Measurements from ENCODE around the gene BORCS6.

The BORCS6 gene

DNA sequence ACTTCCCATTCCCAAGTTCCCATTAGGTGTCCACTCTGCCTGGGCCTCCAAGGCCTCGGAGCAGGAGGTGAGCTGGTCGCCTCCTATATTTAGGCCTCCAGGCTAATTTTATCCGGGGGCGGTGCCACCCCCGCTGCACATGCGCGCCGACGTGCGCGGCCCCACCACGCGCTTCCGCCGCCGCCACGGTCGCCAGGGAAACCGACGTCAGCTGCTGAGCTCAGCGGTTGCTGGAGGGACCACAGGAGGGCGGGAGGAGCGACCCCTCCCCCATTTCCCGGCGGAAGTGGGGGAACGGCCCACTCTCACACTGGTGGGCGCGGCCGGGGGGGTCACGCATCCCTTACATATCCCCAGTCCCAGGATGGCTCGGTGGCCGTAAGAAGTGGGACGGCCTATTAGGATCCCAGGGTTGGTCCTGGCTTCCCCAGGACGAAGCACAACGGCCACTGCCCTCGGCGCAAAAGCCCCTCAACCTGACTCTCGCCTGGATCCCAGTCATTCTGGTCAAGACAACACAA lies 38.8 kb downstream of the BORCS6 start:
- in situ Hi-C loops (cut with HindIII; ENCODE audit: low pct_ligation_motif_present, low sequenced_read_pairs): no loop called here
- H3K27ac ChIP-seq: peak overlapping the region; percentile 99
- H3K4me3 ChIP-seq (ENCODE audit: low read depth, low read length): peak overlapping the region; percentile 99
- no peaks in the 10 kb centered on the region for H3K27me3 ChIP-seq (replicated peaks)
- DNase-seq: peak; percentile 92
- no peak for TF ChIP-seq CTCF (IDR thresholded peaks at IDR 0.05; ENCODE audit: low read depth, low read length, missing control alignments)
- H3K36me3 ChIP-seq (replicated peaks): peaks cover 43% of the 10 kb centered on the region

DNA sequence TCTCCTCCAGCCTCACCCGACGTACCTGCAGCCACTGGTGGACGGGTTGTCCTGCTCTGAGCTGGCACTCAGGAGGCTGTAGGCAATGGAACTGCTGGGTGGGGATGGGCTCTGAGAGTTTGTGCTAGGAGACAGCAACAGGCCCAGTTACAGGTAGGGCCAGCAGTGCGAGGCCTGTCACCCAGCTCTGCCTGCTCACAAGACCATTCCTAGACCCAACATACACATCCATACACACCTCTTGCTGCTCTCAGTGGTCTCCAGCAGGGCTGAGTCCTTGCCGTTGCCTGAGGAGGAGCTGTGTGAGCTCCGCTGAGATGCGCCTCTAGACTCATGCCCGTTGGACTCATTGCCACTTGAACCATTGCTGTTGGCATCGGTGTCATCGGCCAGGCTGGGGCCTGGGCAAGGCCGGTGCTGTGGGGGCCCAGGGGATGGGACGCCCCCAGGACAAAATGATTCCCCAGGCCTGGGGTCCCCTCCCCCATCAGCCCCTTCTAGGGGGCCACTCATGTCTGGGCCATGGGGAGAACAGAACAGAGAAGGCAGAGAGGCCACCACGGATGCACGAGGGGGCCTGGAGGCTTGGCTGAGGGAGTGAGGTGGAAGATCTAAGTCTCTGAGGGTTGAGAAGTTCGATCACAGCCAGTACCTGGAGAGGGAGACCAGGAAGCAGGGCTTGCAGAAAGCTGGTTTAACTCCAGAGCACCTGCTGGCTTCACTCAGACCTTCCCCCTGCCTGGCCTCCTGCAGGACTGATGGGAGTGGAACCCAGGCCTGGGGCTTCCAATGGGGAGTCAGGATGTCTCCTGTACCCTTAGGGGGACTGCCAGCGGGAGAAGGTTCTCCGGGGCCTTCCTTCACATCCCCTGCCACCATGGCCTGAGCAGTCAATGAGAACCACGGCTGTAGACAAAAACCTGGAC lies 39.5 kb downstream of the BORCS6 start:
- Histone ChIP-seq H3K27me3 (replicated peaks) (no peaks in the 10 kb centered on the region), H3K4me3 (ENCODE audit: low read depth, low read length) (peak overlapping the region; percentile 99), H3K36me3 (replicated peaks) (peaks cover 50% of the 10 kb centered on the region), H3K27ac (peak overlapping the region; percentile 99)
- in situ Hi-C loops (cut with HindIII; ENCODE audit: low pct_ligation_motif_present, low sequenced_read_pairs): no loop called here
- DNase-seq: no peak
- TF ChIP-seq CTCF (IDR thresholded peaks at IDR 0.05; ENCODE audit: low read depth, low read length, missing control alignments): no peak

DNA sequence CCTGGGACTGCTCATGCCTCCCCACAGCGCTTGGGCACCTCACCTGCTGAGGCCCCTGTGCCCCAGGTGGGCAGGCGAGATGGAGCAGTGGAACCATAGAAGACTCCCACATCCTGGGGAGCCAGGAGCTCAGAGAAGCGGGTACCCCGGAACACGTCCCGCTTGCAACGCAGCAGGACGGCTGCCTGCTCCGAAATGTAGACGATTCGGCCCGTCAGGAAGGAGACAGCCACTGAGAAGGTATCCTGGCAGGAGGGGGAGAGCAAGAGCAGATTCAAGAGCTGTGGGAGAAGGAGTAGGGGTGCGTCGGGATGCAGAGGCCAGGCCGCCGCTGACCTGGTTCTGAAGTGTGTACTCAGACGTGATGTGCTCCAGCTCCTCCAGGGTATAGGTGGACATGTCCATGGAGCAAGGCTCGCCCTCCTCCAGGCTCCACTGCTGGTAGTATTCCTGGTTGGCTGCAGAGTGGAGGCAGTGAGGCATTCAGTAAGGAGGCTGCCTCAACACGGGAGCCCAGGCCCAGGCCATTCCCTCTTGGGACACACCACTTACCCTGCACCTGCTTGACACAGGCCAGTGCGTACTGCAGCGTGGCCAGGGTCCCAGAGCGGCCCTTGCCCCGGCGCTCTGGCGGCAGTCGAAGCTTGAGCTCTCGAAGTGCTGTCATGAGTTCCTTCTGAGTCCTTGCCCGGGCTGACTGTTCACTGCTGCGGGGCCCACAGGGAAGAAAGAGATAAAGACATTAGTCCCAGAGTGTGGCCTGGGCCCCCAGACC lies 40.4 kb downstream of the BORCS6 start:
- H3K36me3 ChIP-seq (replicated peaks): peaks cover 53% of the 10 kb centered on the region
- no peak for TF ChIP-seq CTCF (IDR thresholded peaks at IDR 0.05; ENCODE audit: low read depth, low read length, missing control alignments)
- in situ Hi-C loops (cut with HindIII; ENCODE audit: low pct_ligation_motif_present, low sequenced_read_pairs): no loop called here
- no peak overlapping the region for H3K4me3 ChIP-seq (ENCODE audit: low read depth, low read length)
- no peak overlapping the region for H3K27ac ChIP-seq
- H3K27me3 ChIP-seq (replicated peaks): no peaks in the 10 kb centered on the region
- no peak for DNase-seq

GRCh38 chr17:8148560-8148959 lies 41.4 kb downstream of the BORCS6 start:
- H3K36me3 ChIP-seq (replicated peaks): peaks cover 63% of the 10 kb centered on the region
- no peak for TF ChIP-seq CTCF (IDR thresholded peaks at IDR 0.05; ENCODE audit: low read depth, low read length, missing control alignments)
- no peak for DNase-seq
- no peak overlapping the region for H3K27ac ChIP-seq
- no peaks in the 10 kb centered on the region for H3K27me3 ChIP-seq (replicated peaks)
- H3K4me3 ChIP-seq (ENCODE audit: low read depth, low read length): no peak overlapping the region
- in situ Hi-C loops (cut with HindIII; ENCODE audit: low pct_ligation_motif_present, low sequenced_read_pairs): no loop called here

- Histone ChIP-seq H3K27ac (no peak overlapping the region), H3K27me3 (replicated peaks) (no peaks in the 10 kb centered on the region), H3K36me3 (replicated peaks) (peaks cover 63% of the 10 kb centered on the region), H3K4me3 (ENCODE audit: low read depth, low read length) (no peak overlapping the region)
- no peak for TF ChIP-seq CTCF (IDR thresholded peaks at IDR 0.05; ENCODE audit: low read depth, low read length, missing control alignments)
- no peak for DNase-seq
- in situ Hi-C loops (cut with HindIII; ENCODE audit: low pct_ligation_motif_present, low sequenced_read_pairs): no loop called here
Observed at GRCh38 chr17:8147805-8148404, 42.1 kb downstream of the BORCS6 start.

Data from brain microvascular endothelial cell (primary cell).